Measurements from ENCODE around the gene TNNI2.
"Not testable (repeated sequence)": the region's sequence is repeated elsewhere in the genome, so short reads cannot be mapped to it uniquely, and the experiment has no call there.

The TNNI2 gene

DNA sequence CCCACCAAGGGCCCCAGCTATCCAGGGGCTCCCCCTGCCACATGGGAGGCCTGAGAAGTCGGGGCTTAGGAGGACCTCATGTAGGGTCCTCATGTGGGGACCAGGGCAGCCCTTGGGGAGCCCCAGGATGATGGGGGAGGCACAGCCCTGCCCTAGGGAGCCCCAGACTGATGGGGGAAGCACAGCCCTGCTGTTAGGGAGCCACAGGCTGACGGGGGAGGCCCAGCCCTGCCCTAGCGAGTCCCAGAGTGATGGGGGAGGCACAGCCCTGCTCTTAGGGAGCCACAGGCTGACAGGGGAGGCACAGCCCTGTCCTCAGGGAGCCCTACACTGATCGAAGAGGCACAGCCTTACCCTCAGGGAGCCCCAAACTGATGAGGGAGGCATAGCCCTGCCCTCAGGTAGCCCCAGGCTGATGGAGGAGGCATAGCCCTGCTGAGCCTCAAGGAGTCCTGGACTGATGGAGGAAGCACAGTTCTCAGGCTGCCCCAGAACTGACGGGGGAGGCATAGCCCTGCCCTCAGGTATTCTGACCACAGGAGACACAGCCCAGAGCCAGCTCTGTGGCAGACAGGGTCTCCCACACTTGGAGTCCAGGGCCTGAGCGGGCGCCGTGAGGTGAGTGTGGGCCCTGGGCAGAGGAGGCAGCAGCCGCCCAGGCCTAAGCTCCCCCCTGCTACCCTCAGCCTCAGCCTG is 42.1 kb downstream of the TNNI2 start:
- TF ChIP-seq, protein P1, sequence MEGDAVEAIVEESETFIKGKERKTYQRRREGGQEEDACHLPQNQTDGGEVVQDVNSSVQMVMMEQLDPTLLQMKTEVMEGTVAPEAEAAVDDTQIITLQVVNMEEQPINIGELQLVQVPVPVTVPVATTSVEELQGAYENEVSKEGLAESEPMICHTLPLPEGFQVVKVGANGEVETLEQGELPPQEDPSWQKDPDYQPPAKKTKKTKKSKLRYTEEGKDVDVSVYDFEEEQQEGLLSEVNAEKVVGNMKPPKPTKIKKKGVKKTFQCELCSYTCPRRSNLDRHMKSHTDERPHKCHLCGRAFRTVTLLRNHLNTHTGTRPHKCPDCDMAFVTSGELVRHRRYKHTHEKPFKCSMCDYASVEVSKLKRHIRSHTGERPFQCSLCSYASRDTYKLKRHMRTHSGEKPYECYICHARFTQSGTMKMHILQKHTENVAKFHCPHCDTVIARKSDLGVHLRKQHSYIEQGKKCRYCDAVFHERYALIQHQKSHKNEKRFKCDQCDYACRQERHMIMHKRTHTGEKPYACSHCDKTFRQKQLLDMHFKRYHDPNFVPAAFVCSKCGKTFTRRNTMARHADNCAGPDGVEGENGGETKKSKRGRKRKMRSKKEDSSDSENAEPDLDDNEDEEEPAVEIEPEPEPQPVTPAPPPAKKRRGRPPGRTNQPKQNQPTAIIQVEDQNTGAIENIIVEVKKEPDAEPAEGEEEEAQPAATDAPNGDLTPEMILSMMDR (IDR thresholded peaks at IDR 0.05): no peak
- DNase-seq (ENCODE audit: low spot score): peak; percentile 73
- H3K27ac ChIP-seq: peak overlapping the region; percentile 73 to 91
- no peak overlapping the region for H3K4me3 ChIP-seq

DNA sequence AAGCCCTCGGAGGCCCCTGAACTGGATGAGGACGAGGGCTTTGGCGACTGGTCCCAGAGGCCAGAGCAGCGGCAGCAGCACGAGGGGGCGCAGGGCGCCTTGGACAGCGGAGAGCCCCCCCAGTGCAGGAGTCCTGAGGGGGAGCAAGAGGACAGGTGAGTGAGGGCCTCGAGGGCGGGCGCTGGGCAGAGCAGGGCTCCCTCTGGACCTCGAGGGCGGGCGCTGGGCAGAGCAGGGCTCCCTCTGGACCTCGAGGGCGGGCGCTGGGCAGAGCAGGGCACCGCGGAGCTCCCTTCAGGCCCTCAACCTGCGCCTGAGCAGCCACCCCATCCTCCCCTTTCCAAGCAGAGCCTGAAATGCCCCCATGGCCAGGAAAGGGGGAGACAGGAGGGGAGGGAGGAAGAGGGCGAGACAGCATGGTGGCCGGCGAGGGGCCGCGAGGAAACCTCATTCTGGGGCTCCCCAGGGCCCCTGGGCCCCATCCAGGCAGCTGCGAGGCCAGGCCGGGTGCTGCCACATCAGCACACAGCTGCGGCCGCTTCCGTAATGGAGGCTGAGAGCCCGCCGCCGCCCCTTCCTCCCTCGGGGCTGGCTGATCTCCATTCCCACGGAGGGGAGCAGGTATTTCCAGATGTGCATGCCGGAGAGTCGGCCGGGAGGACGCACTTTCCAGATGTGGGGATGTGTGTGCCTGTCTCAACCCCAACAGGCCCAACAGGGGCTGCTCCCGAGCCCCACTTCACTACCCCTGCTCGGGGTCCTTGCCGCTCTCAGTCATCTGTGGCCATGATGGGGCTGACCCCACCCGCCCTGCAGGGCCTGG is 42.9 kb downstream of the TNNI2 start:
- Histone ChIP-seq H3K4me3 (peak overlapping the region; percentile 24), H3K27ac (peak overlapping the region in 1 of 2 donors; percentile 91)
- DNase-seq (ENCODE audit: low spot score): peak; percentile 71
- TF ChIP-seq, protein P1 (IDR thresholded peaks at IDR 0.05): no peak

DNA sequence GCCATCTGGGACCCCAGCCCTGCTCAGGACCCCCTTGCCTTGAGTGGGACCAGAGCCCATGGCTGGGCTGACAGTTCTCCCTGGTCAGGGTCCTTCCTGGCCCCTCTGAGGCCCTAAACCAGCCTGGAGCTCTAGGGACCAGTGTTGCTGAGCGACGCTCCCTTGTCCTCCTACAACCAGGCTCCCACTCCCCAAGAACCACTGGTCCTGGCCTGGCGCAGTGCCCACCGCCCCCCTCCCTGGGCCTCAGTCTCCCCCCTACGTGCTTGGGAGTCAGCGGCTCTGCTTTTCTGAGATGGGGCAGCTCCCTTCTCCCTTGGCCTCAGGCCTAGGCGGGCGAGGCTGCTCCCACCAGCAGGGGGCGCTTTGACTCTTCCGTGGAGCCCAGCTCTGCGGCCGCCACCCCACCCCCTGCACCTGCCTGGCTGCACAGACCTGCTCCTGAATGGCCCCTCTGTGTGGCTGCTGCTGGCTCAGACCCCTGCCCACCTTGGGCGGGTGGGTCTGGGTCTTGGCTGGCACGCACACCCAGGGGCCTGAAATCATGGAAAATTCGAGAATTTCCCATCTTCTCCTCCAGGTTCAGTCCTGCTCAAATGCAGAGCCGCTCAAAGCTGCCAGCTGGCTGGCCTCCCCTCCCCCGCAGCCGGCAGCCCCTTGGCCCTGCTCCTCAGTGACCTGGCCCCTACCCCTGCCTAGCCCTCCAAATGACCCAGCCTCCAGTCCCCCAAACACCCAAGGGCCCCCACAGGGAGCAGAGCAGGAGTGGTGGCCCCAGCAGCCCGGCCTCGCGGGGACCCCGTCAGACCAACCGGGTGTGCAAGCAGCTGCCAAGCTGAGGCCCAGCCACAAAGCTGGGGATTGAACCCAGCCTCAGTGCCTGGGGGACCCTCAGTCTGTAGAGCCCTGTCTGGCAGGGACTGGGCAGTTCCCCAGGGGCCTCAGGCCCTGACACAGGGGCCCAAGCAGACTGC is 43.8 kb downstream of the TNNI2 start:
- DNase-seq (ENCODE audit: low spot score): peak; percentile 85
- TF ChIP-seq, protein P1 (IDR thresholded peaks at IDR 0.05): peak; percentile 61
- Histone ChIP-seq H3K4me3 (peak overlapping the region; percentile 24), H3K27ac (peak overlapping the region in 1 of 2 donors; percentile 91)

DNA sequence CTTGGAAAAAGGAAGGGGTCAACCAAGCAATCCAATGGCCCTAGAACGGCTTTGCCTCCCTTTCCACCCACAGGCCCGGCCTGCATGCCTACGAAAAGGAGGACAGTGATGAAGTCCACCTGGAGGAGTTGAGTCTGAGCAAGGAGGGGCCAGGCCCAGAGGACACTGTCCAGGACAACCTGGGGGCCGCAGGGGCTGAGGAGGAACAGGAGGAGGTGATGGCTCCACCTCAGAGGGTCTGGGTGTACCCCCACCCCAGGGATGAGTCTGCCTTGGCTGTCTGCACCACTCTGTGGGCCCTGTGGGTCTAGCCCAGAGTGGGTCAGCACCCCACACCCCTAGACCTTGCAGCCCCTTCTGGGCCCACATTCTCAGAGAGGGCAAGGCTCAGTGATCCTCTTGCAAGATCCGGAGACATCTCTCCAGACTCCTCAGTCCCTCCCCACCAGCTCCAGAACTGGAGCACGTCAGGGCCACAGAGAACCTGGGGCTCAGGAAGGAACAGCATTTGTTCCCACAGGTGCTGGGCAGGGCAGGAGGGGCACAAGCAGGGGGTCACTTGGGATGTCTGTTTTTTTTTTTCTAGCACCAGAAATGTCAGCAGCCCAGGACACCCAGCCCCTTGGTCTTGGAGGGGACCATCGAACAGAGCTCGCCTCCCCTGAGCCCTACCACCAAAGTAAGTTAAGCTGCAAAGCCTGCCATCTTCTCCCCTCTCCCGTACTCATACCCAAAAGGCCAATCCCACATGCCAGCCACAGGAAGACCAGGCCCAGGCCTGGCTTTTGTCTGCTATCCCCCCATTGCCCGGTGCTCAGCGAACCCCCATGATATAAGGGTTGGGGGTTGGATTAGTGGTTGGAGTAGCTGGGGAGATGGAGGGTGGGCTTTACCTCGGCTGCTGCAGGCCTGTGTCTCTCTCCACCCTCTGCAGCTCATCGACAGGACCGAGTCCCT is 44.8 kb downstream of the TNNI2 start:
- Histone ChIP-seq H3K27ac (no peak overlapping the region), H3K4me3 (no peak overlapping the region)
- TF ChIP-seq, protein P1 (IDR thresholded peaks at IDR 0.05): no peak
- peak; percentile 67 for DNase-seq (ENCODE audit: low spot score)

DNA sequence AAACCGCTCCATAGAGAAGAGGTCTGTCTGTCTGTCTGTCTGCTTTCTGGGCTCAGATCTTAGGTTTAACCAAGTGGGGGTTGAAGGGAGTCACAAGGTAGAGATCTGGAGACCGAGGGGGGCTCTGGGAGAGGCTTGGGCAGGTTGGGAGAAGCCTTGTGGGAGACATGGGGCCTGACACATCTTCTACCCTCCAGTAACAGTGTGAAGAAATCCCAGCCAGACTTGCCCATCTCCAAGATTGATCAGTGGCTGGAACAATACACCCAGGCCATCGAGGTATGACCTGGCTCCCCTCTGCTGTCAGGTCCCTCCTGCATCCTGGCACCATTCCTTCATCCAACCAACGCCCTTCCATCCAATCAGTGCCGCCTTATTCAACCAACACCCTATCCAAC is 45.5 kb downstream of the TNNI2 start:
- TF ChIP-seq, protein P1 (IDR thresholded peaks at IDR 0.05): no peak
- peak; percentile 45 for DNase-seq (ENCODE audit: low spot score)
- Histone ChIP-seq H3K27ac (no peak overlapping the region), H3K4me3 (no peak overlapping the region)

DNA sequence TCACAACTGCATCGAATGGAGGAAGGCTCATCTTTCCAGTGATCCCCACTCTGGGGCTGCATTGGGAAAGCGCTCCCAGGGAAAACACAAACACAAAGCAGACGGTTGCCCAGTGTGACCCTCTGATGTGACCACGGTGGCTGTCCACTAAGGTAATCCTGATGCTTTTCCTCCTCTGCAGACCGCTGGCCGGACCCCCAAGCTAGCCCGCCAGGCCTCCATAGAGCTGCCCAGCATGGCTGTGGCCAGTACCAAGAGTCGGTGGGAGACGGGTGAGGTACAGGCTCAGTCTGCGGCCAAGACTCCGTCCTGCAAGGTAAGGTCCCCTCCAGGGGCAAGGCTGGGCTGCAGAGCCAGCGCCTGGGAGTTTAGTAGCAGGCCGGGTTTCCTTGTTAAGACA is 47.8 kb downstream of the TNNI2 start:
- H3K4me3 ChIP-seq; H3K27ac ChIP-seq; DNase-seq (ENCODE audit: low spot score): not testable (repeated sequence)

All from coronary artery (tissue), 2 donors.